HG03520 (cell line): ENCODE data around the gene KDM4B.

ENCODE experiments used
- ATAC-seq: cut with Tn5 transposase; IDR thresholded peaks from one replicate; pipeline ENCODE4 v1.9.1; 2021; ENCODE audit warnings: mild to moderate bottlenecking, moderate library complexity; ENCODE audit not compliant: unreplicated experiment

Gene KDM4B

GRCh38 chr19:5085566-5085965 lies 116.7 kb downstream of the KDM4B start:
- ATAC-seq: no peak

- ATAC-seq: no peak
These were observed 117.3 kb downstream of the KDM4B start for GRCh38 chr19:5086230-5086629.

- ATAC-seq: no peak
These were observed 118.0 kb downstream of the KDM4B start for GRCh38 chr19:5086725-5087439.

GRCh38 chr19:5089283-5089682 lies 120.4 kb downstream of the KDM4B start:
- no peak for ATAC-seq

- ATAC-seq: no peak
These were observed 121.6 kb downstream of the KDM4B start for GRCh38 chr19:5090465-5091017.

GRCh38 chr19:5091018-5091683 lies 122.2 kb downstream of the KDM4B start:
- no peak for ATAC-seq

- ATAC-seq: no peak
These were observed 123.0 kb downstream of the KDM4B start for GRCh38 chr19:5091684-5092480.

GRCh38 chr19:5092481-5092843 lies 123.5 kb downstream of the KDM4B start:
- ATAC-seq: no peak

- no peak for ATAC-seq
These were observed 124.5 kb downstream of the KDM4B start for GRCh38 chr19:5093297-5093928.

GRCh38 chr19:5093948-5094718 lies 125.2 kb downstream of the KDM4B start:
- no peak for ATAC-seq

- no peak for ATAC-seq
These were observed 126.1 kb downstream of the KDM4B start for GRCh38 chr19:5094768-5095567.

- no peak for ATAC-seq
These were observed 126.6 kb downstream of the KDM4B start for GRCh38 chr19:5095568-5095850.

GRCh38 chr19:5096536-5096935 lies 127.6 kb downstream of the KDM4B start:
- ATAC-seq: no peak

GRCh38 chr19:5097331-5097930 lies 128.5 kb downstream of the KDM4B start:
- ATAC-seq: no peak

GRCh38 chr19:5097959-5098623 lies 129.2 kb downstream of the KDM4B start:
- no peak for ATAC-seq

- ATAC-seq: no peak
These were observed 129.7 kb downstream of the KDM4B start for GRCh38 chr19:5098646-5099045.

- no peak for ATAC-seq
These were observed 130.8 kb downstream of the KDM4B start for GRCh38 chr19:5099701-5100221.

- no peak for ATAC-seq
These were observed 133.0 kb downstream of the KDM4B start for GRCh38 chr19:5101871-5102270.

GRCh38 chr19:5102520-5102919 lies 133.6 kb downstream of the KDM4B start:
- ATAC-seq: no peak
